ENCODE measurements around the gene MYO1C. TPM values are rescaled to one million over a fixed set of nuclear protein-coding genes. Genes with fewer than 3 reads are reported as not detected.
A peak's percentile ranks its signal among the peaks of the same experiment; 100 is the strongest.
"Not testable (repeated sequence)": the region's sequence is repeated elsewhere in the genome, so short reads cannot be mapped to it uniquely, and the experiment has no call there.

The MYO1C gene
- total RNA-seq, 1 donor from 2014 or later: 64.4 TPM

- peak; percentile 99 for DNase-seq (ENCODE audit: low spot score, unreplicated experiment)
- H3K4me1 Mint-ChIP-seq (ENCODE audit: low read depth): peaks cover 19% of the 10 kb centered on the region
- no peak for TF ChIP-seq CTCF (IDR thresholded peaks at IDR 0.05; ENCODE audit: unreplicated experiment)
- no peaks in the 10 kb centered on the region for H3K27me3 Mint-ChIP-seq
- peak within 1 kb of the TSS; percentile 98 for H3K27ac Mint-ChIP-seq
- H3K9me3 Mint-ChIP-seq (ENCODE audit: low read depth): no peaks in the 10 kb centered on the region
- peak within 1 kb of the TSS; percentile 94 for H3K4me3 Mint-ChIP-seq (ENCODE audit: low read depth)
- no peaks in the 10 kb centered on the region for H3K36me3 Mint-ChIP-seq (ENCODE audit: insufficient read depth)
These were observed 36.5 kb downstream of the MYO1C start, which contains the start of gene CRK for GRCh38 chr17:1455797-1456599. CRK (minus strand) TSS chr17:1456232; CDS start chr17:1456117, 115 bp downstream.

DNA sequence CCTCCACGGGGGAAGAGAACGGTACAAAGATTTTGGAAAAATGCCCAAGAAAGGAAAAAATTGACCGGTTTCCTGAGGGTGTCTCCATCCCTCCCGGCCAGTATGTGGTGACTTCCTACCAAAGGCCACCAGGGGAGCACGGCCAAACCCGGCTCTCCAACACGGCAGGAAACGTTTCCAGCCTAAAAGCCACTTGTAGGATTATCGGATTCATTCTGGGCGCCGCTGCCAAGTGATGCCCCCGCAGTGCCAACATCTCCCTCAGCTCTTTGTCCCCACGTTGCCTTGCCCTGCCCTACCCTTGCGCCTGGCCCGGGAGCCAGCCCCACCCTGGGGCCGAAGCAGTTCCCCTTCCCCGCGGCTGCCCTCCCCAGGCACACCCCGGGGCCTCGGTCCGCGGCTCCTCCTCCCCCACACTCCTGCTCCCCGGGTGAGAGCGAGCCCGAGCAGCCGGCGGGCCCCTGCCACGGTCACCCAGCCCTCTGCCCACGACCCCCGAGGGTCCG is 37.1 kb downstream of the MYO1C start:
- TF ChIP-seq CTCF (IDR thresholded peaks at IDR 0.05; ENCODE audit: unreplicated experiment): peak; percentile 64
- H3K27ac Mint-ChIP-seq: peak overlapping the region; percentile 96
- no peaks in the 10 kb centered on the region for H3K9me3 Mint-ChIP-seq (ENCODE audit: low read depth)
- no peaks in the 10 kb centered on the region for H3K36me3 Mint-ChIP-seq (ENCODE audit: insufficient read depth)
- peak; percentile 22 for DNase-seq (ENCODE audit: low spot score, unreplicated experiment)
- H3K27me3 Mint-ChIP-seq: no peaks in the 10 kb centered on the region
- H3K4me3 Mint-ChIP-seq (ENCODE audit: low read depth): peak overlapping the region; percentile 94
- peaks cover 19% of the 10 kb centered on the region for H3K4me1 Mint-ChIP-seq (ENCODE audit: low read depth)

DNA sequence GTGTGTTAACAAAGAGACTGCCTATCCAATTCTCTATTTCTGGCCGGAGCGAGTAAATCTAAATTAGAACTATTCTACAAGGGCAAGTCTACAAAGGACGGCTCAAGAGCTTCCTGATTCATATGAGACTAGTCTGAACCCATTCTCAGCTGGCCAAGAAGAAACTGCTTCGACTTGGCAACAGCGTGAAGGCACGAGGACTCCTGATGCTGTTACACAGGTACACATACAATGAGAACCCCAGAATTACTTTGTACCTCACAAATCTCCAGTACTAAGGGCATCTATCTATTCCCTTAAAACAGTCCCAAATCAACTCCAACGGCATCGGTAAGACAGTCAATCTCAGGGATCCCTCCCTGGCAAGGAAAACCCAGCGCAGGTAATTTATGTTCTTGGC is 37.9 kb downstream of the MYO1C start:
- Mint-ChIP-seq H3K27me3 (no peaks in the 10 kb centered on the region), H3K9me3 (ENCODE audit: low read depth) (no peaks in the 10 kb centered on the region), H3K4me3 (ENCODE audit: low read depth) (peak overlapping the region; percentile 94), H3K36me3 (ENCODE audit: insufficient read depth) (no peaks in the 10 kb centered on the region), H3K27ac (peak overlapping the region; percentile 84), H3K4me1 (ENCODE audit: low read depth) (peaks cover 19% of the 10 kb centered on the region)
- no peak for DNase-seq (ENCODE audit: low spot score, unreplicated experiment)
- TF ChIP-seq CTCF (IDR thresholded peaks at IDR 0.05; ENCODE audit: unreplicated experiment): no peak

GRCh38 chr17:1453694-1454093 is 38.8 kb downstream of the MYO1C start:
- peak overlapping the region; percentile 87 for H3K27ac Mint-ChIP-seq
- H3K4me1 Mint-ChIP-seq (ENCODE audit: low read depth): peaks cover 19% of the 10 kb centered on the region
- H3K4me3 Mint-ChIP-seq (ENCODE audit: low read depth): peak overlapping the region; percentile 57
- H3K27me3 Mint-ChIP-seq; H3K9me3 Mint-ChIP-seq (ENCODE audit: low read depth); H3K36me3 Mint-ChIP-seq (ENCODE audit: insufficient read depth); DNase-seq (ENCODE audit: low spot score, unreplicated experiment): not testable (repeated sequence)

GRCh38 chr17:1452836-1453235 is 39.6 kb downstream of the MYO1C start:
- Mint-ChIP-seq H3K9me3 (ENCODE audit: low read depth) (no peaks in the 10 kb centered on the region), H3K27ac (peak overlapping the region; percentile 20), H3K4me3 (ENCODE audit: low read depth) (no peak overlapping the region), H3K4me1 (ENCODE audit: low read depth) (peaks cover 19% of the 10 kb centered on the region), H3K36me3 (ENCODE audit: insufficient read depth) (peaks cover 3% of the 10 kb centered on the region), H3K27me3 (no peaks in the 10 kb centered on the region)
- no peak for TF ChIP-seq CTCF (IDR thresholded peaks at IDR 0.05; ENCODE audit: unreplicated experiment)
- no peak for DNase-seq (ENCODE audit: low spot score, unreplicated experiment)

DNA sequence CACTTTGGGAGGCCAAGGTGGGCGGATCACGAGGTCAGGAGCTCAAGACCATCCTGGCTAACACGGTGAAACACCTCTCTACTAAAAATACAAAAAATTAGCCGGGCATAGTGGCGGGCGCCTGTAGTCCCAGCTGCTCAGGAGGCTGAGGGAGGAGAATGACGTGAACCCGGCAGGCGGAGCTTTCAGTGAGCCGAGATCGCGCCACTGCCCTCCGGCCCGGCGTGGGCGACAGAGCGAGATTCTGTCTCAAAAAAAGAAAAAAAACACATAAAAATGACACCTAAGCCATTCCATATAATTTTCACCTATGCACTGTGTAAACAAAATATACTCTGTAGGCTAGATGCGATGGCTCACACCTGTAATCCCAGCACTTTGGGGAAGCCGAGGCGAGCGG is 42.2 kb downstream of the MYO1C start:
- H3K36me3 Mint-ChIP-seq (ENCODE audit: insufficient read depth); H3K4me3 Mint-ChIP-seq (ENCODE audit: low read depth); H3K9me3 Mint-ChIP-seq (ENCODE audit: low read depth); H3K27me3 Mint-ChIP-seq; H3K27ac Mint-ChIP-seq; DNase-seq (ENCODE audit: low spot score, unreplicated experiment): not testable (repeated sequence)
- H3K4me1 Mint-ChIP-seq (ENCODE audit: low read depth): peaks cover 10% of the 10 kb centered on the region
